Gastrocnemius medialis (tissue), 4 donors: ENCODE results near the gene PPM1G. TPM values are rescaled to one million over a fixed set of nuclear protein-coding genes. Genes with fewer than 3 reads are reported as not detected.

Experiments used
- ATAC-seq, 2 donors: fragments of 150-250 bp; one replicate each; pipeline ENCODE4 v1.9.1; 2016
- DNase-seq, 2 donors: peaks; one replicate each; pipeline ENCODE4 v3.0.0-alpha.2; 2019
- H3K27ac ChIP-seq, 4 donors: fragments of 200-600 bp; sonication (generic); 1 replicate in 1 of 4; 2 replicates in 3 of 4; pipeline ENCODE4 v1.5.1; 2016 to 2018; ENCODE audit warnings: mild to moderate bottlenecking in 2 of 4, moderate library complexity in 1 of 4
- H3K27me3 ChIP-seq, 3 donors: fragments of 200-600 bp; sonication (generic) in 2 of 3; 1 replicate in 1 of 3; 2 replicates in 2 of 3; pipeline versions ENCODE4 v1.5.1 to v1.6.0; 2016 to 2019; ENCODE audit warnings: mild to moderate bottlenecking in 1 of 3, moderate library complexity in 1 of 3
- H3K36me3 ChIP-seq, 2 donors: fragments of 200-600 bp; sonication (generic) in 1 of 2; one replicate each; pipeline ENCODE4 v1.5.1; 2017 to 2018
- H3K4me1 ChIP-seq, 2 donors: fragments of 200-600 bp; sonication (generic) in 1 of 2; one replicate each; pipeline ENCODE4 v1.5.1; 2016 to 2017; ENCODE audit warnings: mild to moderate bottlenecking in 2 of 2
- H3K4me3 ChIP-seq, 4 donors: fragments of 200-600 bp; sonication (generic) in 3 of 4; 1 replicate in 1 of 4; 2 replicates in 3 of 4; pipeline ENCODE4 v1.5.1; 2016 to 2019; ENCODE audit warnings: mild to moderate bottlenecking in 2 of 4
- H3K9me3 ChIP-seq, 3 donors: fragments of 200-600 bp; sonication (generic) in 2 of 3; 1 replicate in 1 of 3; 2 replicates in 2 of 3; pipeline ENCODE4 v1.5.1; 2016 to 2019
- CTCF ChIP-seq, 5 experiments: fragments of 450-650 bp in 3 of 5; fragments of 200-600 bp in 2 of 5; sonication (generic) in 2 of 5; IDR thresholded peaks in 4 of 5; conservative IDR thresholded peaks in 1 of 5; 1 replicate in 4 of 5; 2 replicates in 1 of 5; pipeline ENCODE4 v1.5.1; 2016 to 2019; ENCODE audit warnings: antibody characterized with exemption in 5 of 5, mild to moderate bottlenecking in 3 of 5, moderate library complexity in 3 of 5
- POLR2A ChIP-seq, 2 donors: fragments of 450-650 bp; IDR thresholded peaks; one replicate each; pipeline ENCODE4 v1.6.1; 2017; ENCODE audit warnings: antibody characterized with exemption in 2 of 2, mild to moderate bottlenecking in 2 of 2, moderate library complexity in 2 of 2
- in situ Hi-C, 4 donors: fragments of 200-750 bp; cut with MboI; loops; one replicate each; pipeline versions ENCODE4 v1.15.0 to v1.8.0; 2017; ENCODE audit warnings: low sequenced_read_pairs in 4 of 4
- intact Hi-C: fragments of 100-400 bp; cut with DNase I; formaldehyde crosslinking; loops from one replicate; pipeline ENCODE4 v1.15.1; 2023; ENCODE audit warnings: low total_unique reads
- total RNA-seq, 4 donors: library from RNA; depleted of rRNA; stranded (reverse); fragments of >200 nt; gene quantifications; one replicate each; pipeline versions ENCODE4 v1.1.0 to v1.2.3, GENCODE V29; 2016

PPM1G gene
- total RNA-seq, 4 donors from 2014 or later, result 47.2 to 111 (median 92.2) TPM

GRCh38 chr2:27441226-27441926, 32.0 kb upstream of the PPM1G start:
- intact Hi-C loops, result no loop called here

GRCh38 chr2:27435628-27436027, 26.2 kb upstream of the PPM1G start:
- Histone ChIP-seq H3K4me1 (peaks cover 16 to 23% of the 10 kb centered on the region in 2 donors), H3K27me3 (no peaks in the 10 kb centered on the region), H3K27ac (no peak overlapping the region), H3K4me3 (no peak overlapping the region), H3K36me3 (peaks cover 4 to 77% of the 10 kb centered on the region in 2 donors), H3K9me3 (no peaks in the 10 kb centered on the region)
- intact Hi-C loops (loop anchor here (5.0 kb wide), 1 partner anchor 33 kb away; no protein-coding TSS in a partner anchor), in situ Hi-C loops (no loop called here)
- no peak for TF ChIP-seq CTCF (IDR thresholded peaks at IDR 0.05 in 4 of 5, conservative IDR thresholded peaks at IDR 0.05 in 1 of 5)
- no peak for TF ChIP-seq POLR2A (IDR thresholded peaks at IDR 0.05)
- no peak for ATAC-seq
- no peak for DNase-seq

More at GRCh38 chr2:27441226-27441926, 32.0 kb upstream of the PPM1G start:
- Histone ChIP-seq H3K4me3 (no peak overlapping the region), H3K27me3 (no peaks in the 10 kb centered on the region), H3K27ac (no peak overlapping the region), H3K4me1 (peaks cover 4 to 5% of the 10 kb centered on the region in 2 donors), H3K9me3 (no peaks in the 10 kb centered on the region), H3K36me3 (peaks cover 0 to 56% of the 10 kb centered on the region in 2 donors)
- ATAC-seq, result no peak
- DNase-seq, result no peak
- TF ChIP-seq CTCF (IDR thresholded peaks at IDR 0.05 in 4 of 5, conservative IDR thresholded peaks at IDR 0.05 in 1 of 5), result no peak
- TF ChIP-seq POLR2A (IDR thresholded peaks at IDR 0.05), result no peak
- in situ Hi-C loops, result no loop called here

GRCh38 chr2:27431395-27431794, 22.0 kb upstream of the PPM1G start:
- ATAC-seq (no peak), DNase-seq (no peak)
- intact Hi-C loops, result no loop called here
- H3K27me3 ChIP-seq, result no peaks in the 10 kb centered on the region
- in situ Hi-C loops, result no loop called here
- peak overlapping the region; percentile 5 to 100 (median 69) for H3K27ac ChIP-seq
- H3K9me3 ChIP-seq, result no peaks in the 10 kb centered on the region
- H3K36me3 ChIP-seq, result peaks cover 4 to 34% of the 10 kb centered on the region in 2 donors
- no peak for TF ChIP-seq POLR2A (IDR thresholded peaks at IDR 0.05)
- TF ChIP-seq CTCF (IDR thresholded peaks at IDR 0.05 in 4 of 5, conservative IDR thresholded peaks at IDR 0.05 in 1 of 5), result no peak
- H3K4me3 ChIP-seq, result no peak overlapping the region
- H3K4me1 ChIP-seq, result peaks cover 34 to 43% of the 10 kb centered on the region in 2 donors

- Histone ChIP-seq H3K27me3 (no peaks in the 10 kb centered on the region), H3K9me3 (no peaks in the 10 kb centered on the region), H3K36me3 (peaks cover 4 to 11% of the 10 kb centered on the region in 2 donors), H3K4me1 (peaks cover 34 to 43% of the 10 kb centered on the region in 2 donors), H3K27ac (peak overlapping the region; percentile 93 to 100 (median 100)), H3K4me3 (peak overlapping the region; percentile 81 to 100 (median 98))
- DNase-seq (peak; percentile 72 to 82), ATAC-seq (peak; percentile 84 to 85)
- TF ChIP-seq POLR2A (IDR thresholded peaks at IDR 0.05), result no peak
- TF ChIP-seq CTCF (IDR thresholded peaks at IDR 0.05 in 4 of 5, conservative IDR thresholded peaks at IDR 0.05 in 1 of 5), result no peak
- in situ Hi-C loops (no loop called here), intact Hi-C loops (loop anchor here (1.0 to 2.0 kb wide), 2 partner anchors 20 to 48 kb away; partner anchors contain the start of genes PPM1G and ZNF513)
These were observed 19.7 kb upstream of the PPM1G start for GRCh38 chr2:27428978-27429541.
